Ovary (tissue), 3 donors: ENCODE measurements around the gene DST.

Experiments used
- POLR2A ChIP-seq: fragments of 450-650 bp; IDR thresholded peaks from one replicate; pipeline ENCODE4 v1.6.1; 2017; ENCODE audit warnings: antibody characterized with exemption, mild to moderate bottlenecking, moderate library complexity
- TF ChIP-seq, protein P1 (sequence below), 3 donors: fragments of 450-650 bp in 2 of 3; fragments of 200-600 bp in 1 of 3; IDR thresholded peaks; one replicate each; pipeline versions ENCODE4 v1.5.1 to v1.8.0; 2016 to 2022; ENCODE audit warnings: antibody characterized with exemption in 3 of 3, mild to moderate bottlenecking in 1 of 3
- donor health status: DM: no; HTN: no; CAD: no.

DNA sequence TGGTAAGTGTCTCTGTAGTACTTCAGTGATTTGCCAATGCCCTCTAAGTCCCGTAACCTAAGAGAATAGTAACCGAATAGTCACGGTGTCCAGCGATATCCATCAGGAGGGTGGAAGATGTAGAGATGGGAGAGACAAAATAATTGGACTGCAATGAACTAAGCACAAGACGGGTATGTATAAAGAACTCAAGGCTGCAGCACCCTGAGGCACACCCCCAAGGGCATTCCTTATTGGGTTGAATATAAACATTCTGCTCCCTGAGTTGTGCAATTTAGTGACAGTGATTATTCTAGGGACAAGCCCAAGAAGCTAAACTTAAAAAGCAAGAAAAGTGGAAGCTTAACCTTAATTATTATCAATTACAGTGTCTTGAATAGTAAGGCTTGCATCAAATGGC lies 14.6 kb downstream of the DST start:
- TF ChIP-seq, protein P1, sequence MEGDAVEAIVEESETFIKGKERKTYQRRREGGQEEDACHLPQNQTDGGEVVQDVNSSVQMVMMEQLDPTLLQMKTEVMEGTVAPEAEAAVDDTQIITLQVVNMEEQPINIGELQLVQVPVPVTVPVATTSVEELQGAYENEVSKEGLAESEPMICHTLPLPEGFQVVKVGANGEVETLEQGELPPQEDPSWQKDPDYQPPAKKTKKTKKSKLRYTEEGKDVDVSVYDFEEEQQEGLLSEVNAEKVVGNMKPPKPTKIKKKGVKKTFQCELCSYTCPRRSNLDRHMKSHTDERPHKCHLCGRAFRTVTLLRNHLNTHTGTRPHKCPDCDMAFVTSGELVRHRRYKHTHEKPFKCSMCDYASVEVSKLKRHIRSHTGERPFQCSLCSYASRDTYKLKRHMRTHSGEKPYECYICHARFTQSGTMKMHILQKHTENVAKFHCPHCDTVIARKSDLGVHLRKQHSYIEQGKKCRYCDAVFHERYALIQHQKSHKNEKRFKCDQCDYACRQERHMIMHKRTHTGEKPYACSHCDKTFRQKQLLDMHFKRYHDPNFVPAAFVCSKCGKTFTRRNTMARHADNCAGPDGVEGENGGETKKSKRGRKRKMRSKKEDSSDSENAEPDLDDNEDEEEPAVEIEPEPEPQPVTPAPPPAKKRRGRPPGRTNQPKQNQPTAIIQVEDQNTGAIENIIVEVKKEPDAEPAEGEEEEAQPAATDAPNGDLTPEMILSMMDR (IDR thresholded peaks at IDR 0.05) = no peak
- no peak for TF ChIP-seq POLR2A
